Adipose tissue (tissue), 3 donors: Measurements from ENCODE around the gene CLCN5. TPM values are rescaled to one million over a fixed set of nuclear protein-coding genes. Genes with fewer than 3 reads are reported as not detected.

Source experiments
- H3K27ac ChIP-seq: one replicate; pipeline ENCODE4 v1.5.1; 2013; ENCODE audit warnings: low read depth, low read length
- WGBS, 3 donors: extraction: QIAGEN DNeasy Blood & Tissue Kit; methylation state at CpG; one replicate each; pipeline ENCODE4 v1.1.7; 2013; 5-methylcytosine and 5-hydroxymethylcytosine counted together
- polyA plus RNA-seq, 3 donors: library from polyadenylated mRNA; stranded (reverse); fragments of 200-250 nt; gene quantifications; one replicate each; pipeline ENCODE4 v1.2.3, GENCODE V29; 2013
- donor health status: healthy with polysubstance abuse.
- donor health status: Bipolar disorder and iron deficiency.
- donor health status: healthy.

Gene CLCN5
- polyA plus RNA-seq, 3 donors: 0.67 to 1.3 (median 1.2) TPM

- H3K27ac ChIP-seq: no peak overlapping the region
- WGBS, 3 donors: 72 to 76% (median 76%) methylated on average over 2 of the region's 2 CpGs
Measured at GRCh38 chrX:49921109-49921508, 1.3 kb upstream of the CLCN5 start.

DNA sequence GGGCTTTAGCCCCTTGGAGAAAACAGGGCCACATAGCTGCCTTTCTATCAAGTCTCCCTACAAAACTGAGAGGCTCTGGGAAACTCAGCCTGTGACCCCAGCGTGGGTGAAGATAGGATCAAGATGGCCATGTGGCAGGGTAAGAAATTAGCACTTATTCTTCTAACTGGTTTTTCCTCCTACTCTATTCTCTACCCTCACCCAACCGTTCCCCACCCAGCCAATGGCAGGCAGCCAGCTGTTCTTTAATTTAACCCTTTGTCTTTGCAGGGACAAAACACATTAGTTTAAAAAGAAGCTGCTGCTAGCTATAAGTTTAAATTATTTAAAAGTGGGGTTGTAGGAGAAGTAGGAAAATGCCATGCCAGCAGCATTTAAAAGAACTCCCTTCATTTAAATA is 2.8 kb downstream of the CLCN5 start:
- 39 to 54% (median 50%) methylated on average over 2 of the region's 2 CpGs for WGBS, 3 donors
- H3K27ac ChIP-seq: no peak overlapping the region

DNA sequence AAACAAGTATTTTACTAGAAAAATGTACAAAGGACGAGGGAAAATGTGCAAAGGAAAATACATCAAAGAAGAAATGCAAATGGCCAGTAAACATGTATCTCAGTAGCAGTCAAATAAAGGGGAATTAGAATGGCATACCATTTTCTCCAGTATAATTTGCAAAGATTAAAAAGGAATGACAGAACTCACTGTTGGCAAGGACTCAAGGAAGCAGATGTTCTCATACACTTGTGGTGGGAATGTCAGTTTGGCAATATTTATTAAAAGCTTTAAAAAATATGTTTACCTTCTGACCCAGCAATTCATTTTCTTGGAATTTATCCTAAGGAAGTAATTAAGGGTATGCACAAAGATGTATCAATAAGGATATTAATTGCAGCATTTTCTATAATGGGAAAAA is 7.6 kb downstream of the CLCN5 start:
- 31 to 83% (median 67%) methylated on average over 1 of the region's 1 CpG for WGBS, 3 donors
- H3K27ac ChIP-seq: no peak overlapping the region

DNA sequence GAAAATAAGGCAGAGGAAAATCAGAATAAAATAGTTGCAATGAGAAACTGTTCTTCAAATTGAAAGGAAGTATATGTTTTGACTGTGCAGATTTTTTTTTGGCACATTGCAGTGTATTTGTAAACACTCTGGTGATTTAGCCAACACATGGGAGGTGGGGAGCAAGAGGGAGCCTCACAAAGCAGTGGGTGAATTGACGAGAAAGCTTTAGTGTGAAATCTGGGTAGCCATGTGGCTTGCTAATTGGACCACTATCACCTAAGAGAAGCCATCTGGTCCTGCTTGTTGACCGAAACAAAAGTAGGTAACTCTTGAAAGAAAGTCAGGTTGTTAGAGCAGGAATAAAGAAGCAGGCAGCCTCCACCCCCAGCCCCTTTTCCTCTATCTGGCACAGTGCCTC is 10.4 kb downstream of the CLCN5 start:
- WGBS, 3 donors: 84 to 92% (median 89%) methylated on average over 2 of the region's 2 CpGs
- H3K27ac ChIP-seq: no peak overlapping the region

DNA sequence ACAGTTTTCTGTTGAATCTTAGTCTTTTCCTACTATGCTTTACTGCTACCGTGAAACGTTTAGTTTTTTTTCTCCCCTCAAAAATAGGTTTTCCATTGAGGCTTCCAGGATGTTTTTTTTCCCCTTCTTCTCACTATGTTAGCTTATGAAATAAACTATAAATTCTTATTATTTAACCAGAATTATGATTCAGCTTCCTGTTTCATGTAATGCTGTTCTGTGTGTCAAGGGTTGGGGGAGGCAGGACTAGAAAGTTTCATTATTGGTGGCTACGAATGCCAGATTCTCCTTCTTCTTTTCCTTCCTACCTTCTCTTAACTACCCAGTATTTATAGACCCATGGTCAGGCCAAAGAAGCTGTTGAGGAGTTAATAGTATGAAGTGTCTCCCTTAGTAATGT is 11.8 kb downstream of the CLCN5 start:
- WGBS, 3 donors: 34 to 75% (median 54%) methylated on average over 3 of the region's 3 CpGs

DNA sequence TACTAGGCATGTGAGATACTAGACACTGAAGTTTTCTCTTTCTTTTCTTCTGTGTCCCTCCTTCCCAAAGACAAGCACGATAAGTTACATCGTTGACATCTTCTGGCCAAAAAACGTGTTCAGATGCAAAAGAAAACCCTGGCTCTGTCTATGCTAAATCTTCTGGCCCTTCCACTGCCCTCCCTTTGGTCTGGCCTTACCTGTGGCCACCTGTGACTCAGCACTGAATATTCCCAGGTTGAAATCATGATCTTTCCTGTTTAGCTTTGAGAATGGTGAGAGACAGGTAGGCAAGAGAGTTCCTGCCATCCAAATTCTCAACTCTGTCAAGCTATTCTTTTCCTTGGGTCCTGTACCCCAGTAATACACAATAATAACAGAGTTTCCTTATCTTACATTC is 12.3 kb downstream of the CLCN5 start:
- H3K27ac ChIP-seq: no peak overlapping the region
- WGBS, 3 donors: 76 to 88% (median 85%) methylated on average over 3 of the region's 3 CpGs

More for the DNA sequence above, 11.8 kb downstream of the CLCN5 start:
- no peak overlapping the region for H3K27ac ChIP-seq

GRCh38 chrX:49947781-49948180 is 25.4 kb downstream of the CLCN5 start:
- H3K27ac ChIP-seq: no peak overlapping the region
- WGBS, 3 donors: 51 to 86% (median 67%) methylated on average over 2 of the region's 2 CpGs

DNA sequence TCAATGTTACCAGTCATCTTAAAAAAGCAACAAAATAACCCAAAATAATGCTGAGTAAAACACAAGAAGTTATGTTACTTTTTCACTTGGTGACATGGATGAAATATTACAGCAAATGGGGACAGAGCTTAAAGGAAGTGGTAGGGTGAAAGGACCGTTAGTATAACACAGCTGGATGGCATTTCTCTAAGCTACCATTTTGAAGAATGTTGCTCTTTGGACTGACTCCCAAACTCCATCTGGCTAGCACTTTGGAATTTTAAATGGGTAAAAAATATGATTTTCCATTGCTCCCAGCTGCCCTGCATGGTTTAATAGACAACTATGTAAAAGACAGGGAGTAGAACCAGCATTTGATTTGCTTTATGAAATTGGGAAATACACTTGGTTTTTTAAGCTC is 27.6 kb downstream of the CLCN5 start:
- WGBS, 3 donors: 56 to 76% (median 71%) methylated on average over 1 of the region's 1 CpG

DNA sequence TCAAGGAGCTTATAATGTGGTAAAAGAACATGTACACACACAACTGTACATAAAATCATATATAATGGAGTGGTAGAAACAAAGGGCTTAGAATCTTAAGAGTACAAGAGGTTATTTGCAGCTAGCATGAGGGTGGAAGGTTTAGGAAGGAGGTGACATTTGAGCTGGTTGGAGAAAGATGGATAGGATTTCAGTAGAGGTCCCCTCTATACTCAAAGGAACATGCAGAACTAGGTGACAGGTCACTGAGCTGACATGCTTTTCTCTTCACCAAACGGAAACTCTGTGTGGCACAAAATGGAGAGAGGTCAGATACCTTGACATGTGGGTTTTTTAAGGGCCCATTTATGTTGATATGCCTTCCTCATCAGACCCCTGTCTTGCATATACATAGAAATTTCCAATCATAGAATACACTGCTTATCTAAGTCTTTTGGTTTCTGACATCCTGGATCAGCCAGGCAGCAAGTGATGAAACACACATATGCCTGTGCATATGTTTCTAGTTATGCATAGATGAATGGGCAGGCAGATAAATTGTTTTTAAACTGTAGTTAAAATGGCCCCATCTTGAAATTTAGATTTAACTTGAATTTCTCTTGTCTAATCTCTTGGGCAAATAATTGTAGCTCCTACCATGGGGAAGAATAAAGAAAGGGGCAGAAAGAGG is 29.3 kb downstream of the CLCN5 start:
- WGBS, 3 donors: 55 to 86% (median 86%) methylated on average over 1 of the region's 1 CpG
- no peak overlapping the region for H3K27ac ChIP-seq

More for the DNA sequence above, 27.6 kb downstream of the CLCN5 start:
- no peak overlapping the region for H3K27ac ChIP-seq

GRCh38 chrX:49956313-49956712 is 33.9 kb downstream of the CLCN5 start:
- 74 to 89% (median 84%) methylated on average over 2 of the region's 2 CpGs for WGBS, 3 donors
- H3K27ac ChIP-seq: no peak overlapping the region

DNA sequence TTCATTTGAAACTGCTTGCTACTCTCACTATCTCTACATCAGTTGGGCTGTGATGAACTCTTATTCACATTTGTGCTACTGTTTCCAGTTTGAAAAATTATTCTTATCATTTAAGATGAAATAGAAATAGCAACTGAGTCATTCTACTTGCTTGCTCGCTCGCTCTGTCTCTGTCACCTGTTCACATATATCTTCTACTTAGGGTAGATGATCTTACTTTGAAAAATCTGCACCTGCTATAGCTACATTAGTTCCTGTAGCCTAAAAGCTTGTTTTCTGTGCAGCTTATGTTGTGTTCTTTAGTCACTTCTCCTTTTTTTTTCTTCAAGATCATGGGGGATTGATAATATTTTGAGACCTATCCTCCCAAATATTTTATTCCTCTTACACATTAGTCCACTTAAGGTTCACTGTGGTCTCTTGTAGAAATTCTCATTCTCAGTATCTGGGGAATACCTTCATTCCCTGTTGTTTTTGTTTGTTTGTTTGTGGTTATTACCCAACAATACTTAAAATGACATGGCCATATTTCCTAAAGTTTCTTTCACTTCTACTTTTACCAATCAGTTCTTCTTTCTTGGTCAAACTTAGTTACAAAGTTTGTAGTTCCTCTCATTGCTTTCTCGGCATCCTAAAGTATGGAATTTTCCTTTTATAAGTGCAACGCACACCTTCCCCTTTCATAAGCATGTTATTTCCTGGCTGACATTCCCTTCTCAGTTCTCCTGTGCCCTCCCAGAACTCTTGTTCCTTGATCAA is 36.5 kb downstream of the CLCN5 start:
- 72 to 87% (median 80%) methylated on average over 4 of the region's 4 CpGs for WGBS, 3 donors
- no peak overlapping the region for H3K27ac ChIP-seq

DNA sequence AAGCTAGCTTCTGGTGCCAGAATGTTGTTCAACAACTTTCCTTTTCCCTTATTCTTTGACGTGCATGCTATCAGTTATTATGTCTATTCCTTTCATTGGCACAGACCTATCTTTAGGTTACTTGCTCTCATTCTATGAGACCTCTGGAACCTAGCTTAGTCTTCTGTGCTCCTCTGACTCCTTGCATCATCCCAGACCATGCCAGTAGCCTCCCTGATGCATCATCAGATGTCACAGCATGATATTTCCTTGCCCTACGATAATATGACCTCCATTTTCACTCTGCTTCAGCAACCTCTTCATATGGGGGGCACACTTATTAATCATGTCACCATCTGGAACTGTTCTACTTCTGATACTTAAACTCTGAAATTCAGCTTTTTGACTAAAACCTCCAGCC is 37.2 kb downstream of the CLCN5 start:
- H3K27ac ChIP-seq: no peak overlapping the region
- 70 to 82% (median 79%) methylated on average over 2 of the region's 2 CpGs for WGBS, 3 donors

DNA sequence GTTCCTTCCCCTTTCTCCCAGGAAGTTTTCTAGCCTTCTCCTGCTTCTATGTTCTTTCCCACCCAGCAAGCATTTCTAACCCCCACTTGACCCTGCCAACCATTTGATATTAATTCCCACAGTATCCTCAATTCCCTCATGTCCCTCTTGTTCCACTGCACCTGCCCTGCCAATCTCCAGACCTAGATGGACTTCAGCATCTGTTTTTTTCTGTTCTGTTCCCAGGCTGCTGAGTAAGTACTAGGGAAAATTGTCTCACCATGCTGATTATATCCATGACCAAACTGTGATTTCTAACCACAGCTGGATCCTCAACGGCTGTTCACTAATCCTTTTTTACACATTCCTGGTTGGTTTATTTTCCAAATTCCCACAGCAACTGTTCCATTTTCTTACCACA is 37.7 kb downstream of the CLCN5 start:
- H3K27ac ChIP-seq: no peak overlapping the region
- WGBS, 3 donors: 40 to 81% (median 70%) methylated on average over 1 of the region's 1 CpG

DNA sequence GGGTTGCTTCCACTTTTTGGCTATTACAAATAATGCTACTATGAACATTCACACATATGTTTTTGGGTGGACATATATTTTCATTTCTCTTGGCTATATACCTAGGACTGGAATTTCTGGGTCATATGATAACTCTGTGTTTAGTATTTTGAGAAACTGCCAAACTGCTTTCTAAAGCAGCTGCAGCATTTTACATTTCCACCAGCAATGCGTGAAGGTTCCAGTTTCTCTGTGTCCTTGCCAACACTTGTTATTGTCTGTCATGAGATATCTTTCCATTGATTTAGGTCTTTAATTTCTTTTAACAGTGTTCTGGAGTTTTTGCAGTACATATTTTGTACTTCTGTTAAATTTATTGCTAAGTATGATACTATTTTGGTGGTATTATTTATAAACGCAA is 48.3 kb downstream of the CLCN5 start:
- H3K27ac ChIP-seq: no peak overlapping the region
- WGBS, 3 donors: 79 to 88% (median 86%) methylated on average over 2 of the region's 2 CpGs

- WGBS, 3 donors: 88 to 100% (median 90%) methylated on average over 5 of the region's 5 CpGs
- H3K27ac ChIP-seq: no peak overlapping the region
Measured at GRCh38 chrX:49972328-49972860, 50.0 kb downstream of the CLCN5 start.

- WGBS, 3 donors: 70 to 92% (median 86%) methylated on average over 4 of the region's 4 CpGs
- no peak overlapping the region for H3K27ac ChIP-seq
Measured at GRCh38 chrX:49976682-49977197, 54.3 kb downstream of the CLCN5 start.

GRCh38 chrX:49977319-49978090 is 55.1 kb downstream of the CLCN5 start:
- WGBS, 3 donors: 61 to 81% (median 63%) methylated on average over 9 of the region's 9 CpGs
- no peak overlapping the region for H3K27ac ChIP-seq

DNA sequence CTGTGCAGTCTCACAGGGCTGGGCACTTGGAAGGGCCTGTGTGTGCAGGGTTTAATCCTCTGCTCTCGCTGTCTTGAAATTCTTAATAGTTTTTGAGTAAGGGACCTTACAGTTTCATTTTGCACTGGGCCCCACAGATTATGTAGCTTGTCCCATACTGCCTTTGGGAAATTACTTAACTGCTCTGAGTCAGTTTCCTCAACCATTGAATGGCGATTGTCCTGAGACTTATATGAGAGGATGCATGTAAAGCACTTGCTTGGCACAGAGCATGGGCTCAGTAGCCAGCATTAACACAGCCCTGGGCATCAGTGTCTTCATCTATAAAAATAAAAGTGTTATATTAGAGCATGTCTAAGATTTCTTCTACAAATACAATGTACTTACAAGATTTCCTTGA is 55.8 kb downstream of the CLCN5 start:
- WGBS, 3 donors: 54 to 94% (median 76%) methylated on average over 2 of the region's 2 CpGs

DNA sequence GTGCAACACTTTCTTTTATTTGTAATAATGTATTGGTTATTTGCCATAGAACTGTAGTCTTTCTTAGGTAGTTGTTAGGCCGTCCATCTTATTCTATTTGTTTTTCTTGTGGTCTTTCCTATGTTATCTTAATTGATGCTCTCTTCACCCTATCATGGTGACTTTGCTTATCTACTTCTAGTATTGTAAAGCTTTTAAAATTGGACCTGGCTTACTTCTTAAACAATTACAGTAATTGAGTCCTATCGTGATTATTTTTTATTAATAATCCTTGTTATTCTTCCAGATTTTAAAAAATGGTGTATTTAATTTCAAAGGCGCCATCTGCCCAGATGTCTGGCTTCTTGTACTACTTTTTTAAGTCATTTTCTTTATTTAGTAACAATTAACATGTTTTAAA is 63.7 kb downstream of the CLCN5 start:
- WGBS, 3 donors: 70 to 96% (median 96%) methylated on average over 3 of the region's 3 CpGs
- H3K27ac ChIP-seq: no peak overlapping the region

More for the DNA sequence above, 55.8 kb downstream of the CLCN5 start:
- no peak overlapping the region for H3K27ac ChIP-seq
